ENCODE measurements around the gene TMEM217.
A peak's percentile ranks its signal among the peaks of the same experiment; 100 is the strongest.
"Not testable (repeated sequence)": the region's sequence is repeated elsewhere in the genome, so short reads cannot be mapped to it uniquely, and the experiment has no call there.

Gene TMEM217

GRCh38 chr6:37210313-37210968 is 47.5 kb downstream of the TMEM217 start:
- peak; percentile 74 for DNase-seq (ENCODE audit: low read depth)

GRCh38 chr6:37209461-37210205 is 48.3 kb downstream of the TMEM217 start:
- DNase-seq (ENCODE audit: low read depth), result no peak

GRCh38 chr6:37208793-37209192 is 49.2 kb downstream of the TMEM217 start:
- DNase-seq (ENCODE audit: low read depth), result no peak

- DNase-seq (ENCODE audit: low read depth), result peak; percentile 82
Observed at GRCh38 chr6:37207903-37208456, 50.0 kb downstream of the TMEM217 start.

- no peak for DNase-seq (ENCODE audit: low read depth)
Observed at GRCh38 chr6:37206622-37207021, 51.3 kb downstream of the TMEM217 start.

GRCh38 chr6:37205997-37206340 is 52.0 kb downstream of the TMEM217 start:
- DNase-seq (ENCODE audit: low read depth), result no peak

GRCh38 chr6:37205175-37205996 is 52.6 kb downstream of the TMEM217 start:
- no peak for DNase-seq (ENCODE audit: low read depth)

- DNase-seq (ENCODE audit: low read depth), result no peak
Observed at GRCh38 chr6:37204014-37204751, 53.8 kb downstream of the TMEM217 start.

GRCh38 chr6:37202788-37203491 is 55.0 kb downstream of the TMEM217 start:
- no peak for DNase-seq (ENCODE audit: low read depth)

GRCh38 chr6:37201726-37202125 is 56.2 kb downstream of the TMEM217 start:
- DNase-seq (ENCODE audit: low read depth), result no peak

- DNase-seq (ENCODE audit: low read depth), result no peak
Observed at GRCh38 chr6:37200085-37200484, 57.9 kb downstream of the TMEM217 start.

- DNase-seq (ENCODE audit: low read depth), result not testable (repeated sequence)
Observed at GRCh38 chr6:37196451-37196850, 61.5 kb downstream of the TMEM217 start.

- DNase-seq (ENCODE audit: low read depth), result not testable (repeated sequence)
Observed at GRCh38 chr6:37194886-37195285, 63.1 kb downstream of the TMEM217 start.

GRCh38 chr6:37192666-37193065 is 65.3 kb downstream of the TMEM217 start:
- no peak for DNase-seq (ENCODE audit: low read depth)

GRCh38 chr6:37190159-37190535 is 67.8 kb downstream of the TMEM217 start:
- no peak for DNase-seq (ENCODE audit: low read depth)

GRCh38 chr6:37188962-37189510 is 68.9 kb downstream of the TMEM217 start:
- no peak for DNase-seq (ENCODE audit: low read depth)

- no peak for DNase-seq (ENCODE audit: low read depth)
Observed at GRCh38 chr6:37187321-37188022, 70.5 kb downstream of the TMEM217 start.

- not testable (repeated sequence) for DNase-seq (ENCODE audit: low read depth)
Observed at GRCh38 chr6:37185949-37186720, 71.8 kb downstream of the TMEM217 start.
